ENCODE data around the gene KLRF1.

Gene KLRF1, protein sequence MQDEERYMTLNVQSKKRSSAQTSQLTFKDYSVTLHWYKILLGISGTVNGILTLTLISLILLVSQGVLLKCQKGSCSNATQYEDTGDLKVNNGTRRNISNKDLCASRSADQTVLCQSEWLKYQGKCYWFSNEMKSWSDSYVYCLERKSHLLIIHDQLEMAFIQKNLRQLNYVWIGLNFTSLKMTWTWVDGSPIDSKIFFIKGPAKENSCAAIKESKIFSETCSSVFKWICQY

DNA sequence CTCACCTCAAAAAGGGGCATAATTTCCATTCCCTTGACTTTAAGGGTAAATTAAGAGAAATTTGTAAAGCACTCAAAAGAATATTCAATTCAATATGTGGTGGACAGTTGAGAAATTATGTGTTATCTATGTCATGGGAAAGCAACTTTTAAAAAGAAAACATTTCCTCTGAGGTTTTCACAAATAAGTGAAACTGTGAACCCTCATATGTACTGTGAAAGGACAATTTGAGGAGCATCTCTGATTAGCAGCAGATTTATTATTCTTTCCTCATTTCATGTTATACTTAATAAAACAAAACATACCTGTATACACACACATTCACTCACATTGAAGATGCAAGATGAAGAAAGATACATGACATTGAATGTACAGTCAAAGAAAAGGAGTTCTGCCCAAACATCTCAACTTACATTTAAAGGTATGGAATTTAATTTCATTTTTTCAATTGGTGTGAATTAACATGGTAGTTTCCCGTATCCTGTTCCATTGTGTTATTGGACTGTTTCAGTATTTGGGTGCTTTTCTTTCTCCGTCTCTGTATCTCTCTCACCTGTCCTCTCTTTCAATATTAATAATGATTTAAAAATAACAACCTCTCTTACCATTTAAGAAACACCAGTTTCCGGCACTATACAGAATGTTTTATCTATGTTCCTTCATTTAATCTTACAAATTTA, at the start of gene KLRF1:
Gene KLRF1, plus strand, starts transcription at position 273 of the 680 bp plus-strand sequence. Its CDS starts 64 bp downstream, at position 337.
- no peak for DNase-seq
- TF ChIP-seq POLR2A (IDR thresholded peaks at IDR 0.05; ENCODE audit: low read length) (no peak), GATA1 (IDR thresholded peaks at IDR 0.05; ENCODE audit: low read depth, low read length) (no peak)

DNA sequence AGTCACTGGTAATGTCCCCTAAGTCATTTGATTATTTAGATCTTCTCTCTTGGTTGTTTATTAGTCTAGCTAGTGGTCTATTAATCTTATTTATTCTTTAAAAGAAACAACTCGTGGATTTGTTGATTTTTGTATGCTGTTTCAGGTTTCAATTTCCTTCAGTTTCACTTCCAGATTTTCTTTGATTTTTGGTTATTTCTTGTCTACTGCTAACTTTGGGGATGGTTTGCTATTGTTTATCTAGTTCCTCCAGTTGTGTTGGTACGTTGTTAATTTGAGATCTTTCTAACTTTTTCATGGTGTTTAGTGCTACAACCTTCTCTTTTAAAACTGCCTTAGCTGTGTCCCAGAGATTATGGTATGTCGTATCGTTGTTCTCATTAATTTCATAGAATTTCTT, 48.1 kb upstream of the KLRF1 start:
- TF ChIP-seq POLR2A (IDR thresholded peaks at IDR 0.05; ENCODE audit: low read length) (no peak), GATA1 (IDR thresholded peaks at IDR 0.05; ENCODE audit: low read depth, low read length) (no peak)

DNA sequence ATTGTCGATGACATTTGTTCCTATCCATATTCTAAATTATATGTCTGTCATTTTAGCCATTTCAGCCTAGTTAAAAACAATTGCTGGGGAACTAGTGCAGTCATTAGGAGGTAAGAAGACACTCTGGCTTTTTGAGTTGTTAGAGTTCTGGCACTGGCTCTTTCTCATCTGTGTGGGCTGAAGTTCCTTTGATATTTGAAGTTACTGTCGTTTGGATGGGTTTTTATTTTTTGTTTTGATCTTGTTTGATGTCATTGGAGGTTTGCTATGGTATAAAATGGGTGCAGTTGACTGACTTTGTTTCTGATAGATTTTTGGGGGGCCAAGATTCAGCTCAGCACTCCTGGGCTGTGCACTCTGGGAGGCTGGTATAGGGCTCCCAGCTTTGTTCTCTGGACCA, 45.9 kb upstream of the KLRF1 start:
- DNase-seq, result no peak
- TF ChIP-seq GATA1 (IDR thresholded peaks at IDR 0.05; ENCODE audit: low read depth, low read length) (no peak), POLR2A (IDR thresholded peaks at IDR 0.05; ENCODE audit: low read length) (no peak)

More for the DNA sequence above, 48.1 kb upstream of the KLRF1 start:
- DNase-seq, result no peak

DNA sequence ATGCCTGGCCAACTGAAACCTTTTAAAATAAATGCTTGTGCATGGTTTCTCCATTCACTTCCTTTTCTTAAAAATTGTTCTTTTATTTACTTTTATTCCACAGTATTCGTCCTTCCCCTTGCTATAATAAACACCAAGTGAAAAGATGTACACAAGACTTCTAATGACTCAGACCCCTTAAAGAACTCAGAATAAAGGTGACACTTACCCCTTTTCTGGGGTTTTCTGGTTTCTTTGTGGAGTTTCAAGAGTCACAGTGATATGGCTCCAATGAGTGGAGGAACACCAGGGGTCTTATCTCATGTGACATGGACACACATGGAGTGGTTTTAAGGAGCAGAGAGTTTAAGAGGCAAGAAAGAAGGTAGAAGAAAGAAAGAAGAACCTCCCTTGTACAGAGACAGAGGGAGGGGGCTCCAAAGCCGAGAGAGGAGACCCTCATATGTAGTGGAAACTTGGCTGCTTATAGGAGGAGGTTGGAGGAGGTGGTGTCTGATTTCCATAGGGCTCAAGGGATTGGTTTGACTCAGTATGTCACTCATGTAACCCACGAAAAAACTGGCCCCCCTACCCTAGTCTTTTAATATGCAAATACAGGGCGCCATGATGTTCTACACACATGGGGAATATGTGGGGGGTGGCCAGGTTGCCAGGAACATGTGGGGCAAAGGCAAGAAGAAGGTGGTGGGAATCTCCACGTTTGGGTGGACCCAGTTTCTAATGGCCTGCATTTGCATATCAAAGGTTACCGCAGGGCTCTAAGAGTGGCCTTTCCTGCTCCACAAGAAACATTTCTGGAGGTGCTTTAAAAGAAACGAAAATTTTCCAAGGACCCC, 44.5 kb upstream of the KLRF1 start:
- no peak for DNase-seq
- TF ChIP-seq GATA1 (IDR thresholded peaks at IDR 0.05; ENCODE audit: low read depth, low read length) (no peak), POLR2A (IDR thresholded peaks at IDR 0.05; ENCODE audit: low read length) (no peak)

DNA sequence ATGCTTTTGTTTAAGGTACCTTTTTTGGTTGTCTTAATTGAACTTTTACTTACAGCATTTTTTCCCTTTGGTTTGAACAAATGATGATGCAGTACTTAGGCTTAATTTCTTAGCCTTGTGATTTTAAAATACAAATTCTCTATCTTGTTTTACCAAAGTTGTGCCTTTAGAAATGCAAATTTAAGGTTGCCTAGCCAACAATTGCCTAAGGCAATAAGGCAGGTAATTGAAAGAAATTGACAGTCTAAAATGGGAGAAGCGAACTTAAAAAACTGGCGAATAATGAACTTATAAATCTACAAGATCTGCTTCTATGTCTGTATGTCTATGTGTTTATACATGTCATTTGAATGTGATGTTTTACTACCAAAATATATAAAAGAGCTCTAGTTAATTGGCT, 43.0 kb upstream of the KLRF1 start:
- no peak for DNase-seq
- TF ChIP-seq POLR2A (IDR thresholded peaks at IDR 0.05; ENCODE audit: low read length), result no peak
- TF ChIP-seq GATA1 (IDR thresholded peaks at IDR 0.05; ENCODE audit: low read depth, low read length), result no peak

DNA sequence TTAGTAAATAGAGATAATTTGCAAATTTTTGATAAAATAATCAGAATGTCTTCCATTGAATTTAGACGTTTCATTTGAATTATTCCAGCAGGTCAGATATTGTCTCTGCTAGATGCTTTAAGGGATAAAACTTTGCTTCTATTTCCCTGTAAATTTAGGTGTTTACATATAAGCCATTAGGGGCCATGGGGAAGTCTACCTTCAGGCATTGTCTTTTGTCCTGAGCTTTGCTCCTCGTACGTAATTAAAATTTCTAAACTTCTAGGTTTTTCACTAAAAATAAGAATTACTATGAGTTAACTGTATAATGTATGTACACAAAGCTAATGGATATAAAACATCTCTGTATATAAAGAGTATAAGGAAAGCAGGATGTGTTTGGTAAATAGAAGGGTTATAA, 42.5 kb upstream of the KLRF1 start:
- no peak for DNase-seq

DNA sequence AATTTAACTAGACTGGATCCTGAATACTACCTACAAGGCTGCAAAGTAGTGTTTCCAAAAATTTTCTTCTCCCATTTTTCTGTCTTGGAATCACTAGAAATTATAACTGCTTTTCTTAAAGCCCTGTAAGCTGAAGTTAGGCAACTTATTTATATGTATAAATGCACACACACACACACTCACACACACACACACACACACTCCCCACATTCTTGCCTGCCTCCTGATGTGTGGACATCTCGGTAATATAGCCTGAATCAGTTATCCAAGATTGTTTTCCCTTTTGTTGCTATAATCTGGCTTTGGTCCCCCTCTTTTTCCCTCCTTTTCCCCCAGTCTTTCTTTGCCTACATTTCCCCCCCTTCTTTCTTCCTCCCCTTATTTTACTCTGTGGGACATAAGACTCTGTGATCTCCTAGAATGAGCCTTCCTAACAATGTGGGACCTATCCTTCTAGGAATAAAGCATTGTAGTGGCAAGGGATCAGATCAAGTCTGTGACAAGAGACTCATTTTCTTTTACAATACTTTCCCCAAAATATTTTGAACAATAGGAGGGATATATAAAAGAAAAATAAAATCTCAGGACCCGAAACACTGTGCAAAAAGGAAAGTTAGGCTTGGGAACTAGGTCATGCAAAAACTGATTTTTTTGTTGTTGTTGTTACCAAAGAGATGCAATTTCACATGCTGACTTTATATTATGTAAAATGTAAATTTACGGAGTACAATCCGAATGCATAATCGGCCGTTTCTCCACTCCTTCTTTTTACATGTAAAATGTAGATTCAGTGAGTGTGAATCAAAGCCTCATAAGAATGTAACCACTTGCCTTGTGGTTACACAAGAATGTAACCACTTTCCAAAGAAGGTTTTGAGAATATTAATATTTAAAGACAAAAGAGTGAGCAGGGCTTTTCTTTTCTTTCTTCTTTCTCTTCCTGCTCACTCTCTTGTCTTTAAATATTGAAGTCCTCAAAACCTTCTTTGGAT, 40.3 kb upstream of the KLRF1 start:
- no peak for DNase-seq
- TF ChIP-seq GATA1 (IDR thresholded peaks at IDR 0.05; ENCODE audit: low read depth, low read length), result no peak
- no peak for TF ChIP-seq POLR2A (IDR thresholded peaks at IDR 0.05; ENCODE audit: low read length)

More for the DNA sequence above, 42.5 kb upstream of the KLRF1 start:
- TF ChIP-seq POLR2A (IDR thresholded peaks at IDR 0.05; ENCODE audit: low read length) (no peak), GATA1 (IDR thresholded peaks at IDR 0.05; ENCODE audit: low read depth, low read length) (no peak)

DNA sequence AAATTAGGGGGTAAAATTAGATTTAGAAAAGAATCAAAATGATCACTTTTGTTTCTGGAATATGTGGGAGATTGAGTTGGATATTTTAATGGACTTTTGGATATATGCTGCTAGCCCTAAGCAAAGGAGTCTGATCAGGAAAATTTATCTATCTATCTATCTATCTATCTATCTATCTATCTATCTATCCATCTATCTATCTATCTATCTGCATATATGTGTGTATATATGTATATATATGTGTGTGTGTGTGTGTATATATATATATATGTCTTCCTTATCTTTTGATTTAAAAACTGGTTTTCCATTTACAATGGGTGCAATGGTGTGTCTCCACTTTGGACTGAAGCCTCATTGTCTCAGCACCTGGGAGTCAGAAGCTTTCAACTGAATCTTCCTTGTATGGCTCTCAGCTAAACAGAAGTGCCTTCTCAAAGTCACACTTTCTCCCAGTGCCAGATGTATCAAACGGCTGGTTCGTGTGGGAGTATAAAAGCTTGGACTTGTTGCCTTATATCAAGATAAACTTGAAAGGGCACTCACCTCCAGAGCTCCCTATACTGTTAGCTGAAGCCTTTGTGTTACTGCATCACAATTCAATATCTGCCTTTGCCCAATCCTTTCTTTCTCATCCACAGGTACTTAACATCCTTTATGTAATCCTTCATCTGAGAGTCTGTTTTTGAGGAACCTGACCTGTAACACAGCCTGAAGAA, 34.9 kb upstream of the KLRF1 start:
- DNase-seq, result no peak
- TF ChIP-seq GATA1 (IDR thresholded peaks at IDR 0.05; ENCODE audit: low read depth, low read length) (no peak), POLR2A (IDR thresholded peaks at IDR 0.05; ENCODE audit: low read length) (no peak)

DNA sequence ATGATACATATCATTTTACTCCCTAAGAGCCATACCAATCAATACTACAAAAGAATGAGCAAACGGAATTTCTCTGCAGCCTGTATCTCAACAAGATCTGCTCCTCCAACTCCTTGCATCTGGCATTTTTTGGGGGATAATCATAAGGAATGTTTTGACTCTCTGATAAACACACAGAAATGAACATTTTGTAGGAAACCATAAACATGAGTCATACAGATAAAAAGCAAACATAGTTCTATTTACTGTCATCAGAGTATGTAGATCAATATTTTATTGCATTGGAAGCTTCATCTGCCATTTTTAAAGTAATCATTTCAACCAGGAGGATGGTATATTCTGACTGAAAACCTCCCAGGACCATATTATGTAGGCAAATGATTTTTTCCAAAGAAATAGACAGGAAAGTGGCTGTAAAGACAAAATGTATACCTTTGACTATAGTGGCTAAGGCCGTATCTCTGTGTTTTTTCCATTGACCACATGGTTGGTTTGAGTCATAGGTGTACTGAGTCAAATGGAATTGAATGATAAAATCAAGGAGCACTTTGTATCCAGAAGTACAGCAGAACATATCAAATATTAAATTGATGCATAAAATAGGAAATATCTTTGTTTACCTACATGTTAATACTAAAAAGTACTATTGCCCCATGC, 34.2 kb upstream of the KLRF1 start:
- TF ChIP-seq GATA1 (IDR thresholded peaks at IDR 0.05; ENCODE audit: low read depth, low read length) (no peak), POLR2A (IDR thresholded peaks at IDR 0.05; ENCODE audit: low read length) (no peak)
- DNase-seq, result no peak

DNA sequence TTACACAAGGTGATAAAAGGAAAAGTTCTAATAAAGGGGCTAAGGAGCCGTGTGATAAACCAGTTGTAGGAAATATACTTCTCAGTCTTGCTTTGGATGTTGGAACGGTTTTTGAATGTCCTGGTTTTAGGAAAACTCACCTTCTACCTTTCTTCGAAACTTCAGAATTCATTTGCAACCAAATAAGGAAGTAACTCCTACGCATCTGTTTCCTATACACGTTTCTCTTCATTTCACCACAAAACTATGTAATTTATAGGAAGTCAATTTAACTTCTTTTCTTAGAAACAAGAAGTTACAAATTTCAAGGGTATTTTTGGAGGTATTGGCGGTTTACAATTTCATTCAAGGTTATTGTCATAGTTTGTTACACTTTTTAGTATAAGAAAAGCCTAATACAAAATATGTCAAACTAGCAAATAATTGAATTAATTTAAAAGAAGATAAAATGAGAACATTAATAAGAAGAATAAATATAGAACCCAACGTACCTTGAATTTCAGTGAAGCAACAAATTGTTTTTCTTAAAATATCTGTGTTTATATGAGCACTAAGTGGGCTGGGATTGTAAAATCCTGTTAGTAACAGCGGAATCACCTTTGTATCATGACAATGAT, 33.4 kb upstream of the KLRF1 start:
- DNase-seq, result no peak
- TF ChIP-seq GATA1 (IDR thresholded peaks at IDR 0.05; ENCODE audit: low read depth, low read length), result no peak

DNA sequence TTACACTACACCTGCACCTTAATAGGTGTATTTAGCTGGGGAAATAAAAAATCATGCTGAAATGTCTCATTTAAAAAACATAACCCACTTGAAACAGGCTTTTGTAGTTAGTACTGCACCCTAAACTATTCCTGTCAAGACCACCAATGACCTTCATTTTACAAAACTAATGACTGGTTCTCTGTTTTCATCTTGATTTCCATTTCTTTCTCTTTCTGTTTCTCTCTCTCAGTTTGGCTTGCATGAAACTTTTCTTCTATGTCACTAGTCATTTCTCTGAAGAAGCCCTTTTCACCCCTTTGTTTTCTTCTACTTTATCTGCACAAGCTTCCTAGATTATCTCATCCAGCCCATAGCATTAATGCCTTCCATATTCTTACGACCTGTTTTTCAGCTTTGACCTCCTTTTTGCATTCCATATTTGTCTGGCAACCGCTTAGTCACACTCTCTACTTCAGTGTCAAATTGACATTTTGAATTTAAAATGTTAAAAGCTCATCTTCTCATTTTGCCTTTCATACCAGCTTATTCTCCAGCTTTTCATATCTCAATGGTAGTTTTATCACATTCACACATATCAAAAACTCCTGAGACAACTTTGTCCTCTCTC, 32.7 kb upstream of the KLRF1 start:
- TF ChIP-seq GATA1 (IDR thresholded peaks at IDR 0.05; ENCODE audit: low read depth, low read length) (no peak), POLR2A (IDR thresholded peaks at IDR 0.05; ENCODE audit: low read length) (no peak)

More for the DNA sequence above, 32.7 kb upstream of the KLRF1 start:
- no peak for DNase-seq

Measured in erythroblast (primary cell).